ENCODE measurements around the gene NSDHL. TPM values are rescaled to one million over a fixed set of nuclear protein-coding genes. Genes with fewer than 3 reads are reported as not detected.

The NSDHL gene
- total and polyA plus RNA-seq, 7 donors = 6.1 to 32.5 (median 9.9) TPM

DNA sequence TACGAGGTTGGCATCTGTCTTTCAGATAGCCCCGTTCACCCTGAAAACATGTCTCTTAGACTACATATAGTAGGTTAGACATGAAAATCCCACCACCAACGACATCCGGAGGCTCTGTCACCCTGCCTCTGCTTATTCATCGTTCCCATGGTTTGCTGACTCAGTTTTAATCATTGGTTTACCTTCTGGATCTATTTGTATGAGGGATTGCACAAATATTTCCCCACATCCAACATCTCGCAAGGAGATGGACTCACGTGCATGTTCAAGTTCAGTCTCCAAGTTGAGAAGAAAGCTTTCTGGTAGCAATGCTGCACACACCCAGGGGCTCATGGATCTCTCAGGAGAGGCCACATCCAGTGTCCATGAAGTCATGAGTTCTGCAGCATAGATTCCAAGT lies 11.1 kb upstream of the NSDHL start:
- no peak for DNase-seq
- H3K36me3 ChIP-seq = no peaks in the 10 kb centered on the region
- TF ChIP-seq POLR2AphosphoS5 (IDR thresholded peaks at IDR 0.05) = no peak
- TF ChIP-seq CTCF (IDR thresholded peaks at IDR 0.05) = no peak
- intact Hi-C loops (cut with DNase I) = no loop called here
- 88 to 94% methylated on average over 7 of the region's 7 CpGs for WGBS, 2 donors
- H3K9me3 ChIP-seq = no peaks in the 10 kb centered on the region
- H3K4me3 ChIP-seq = no peak overlapping the region
- H3K27ac ChIP-seq = no peak overlapping the region
- no peaks in the 10 kb centered on the region for H3K4me1 ChIP-seq
- H3K27me3 ChIP-seq = no peaks in the 10 kb centered on the region

- TF ChIP-seq POLR2A (IDR thresholded peaks at IDR 0.05) (no peak), CTCF (IDR thresholded peaks at IDR 0.05) (peak in 1 of 4 experiments; percentile 22)
- Histone ChIP-seq H3K36me3 (no peaks in the 10 kb centered on the region), H3K4me1 (no peaks in the 10 kb centered on the region), H3K9me3 (no peaks in the 10 kb centered on the region), H3K27ac (no peak overlapping the region), H3K27me3 (no peaks in the 10 kb centered on the region), H3K4me3 (no peak overlapping the region)
- 38 to 45% methylated on average over 3 of the region's 3 CpGs for WGBS, 2 donors
- intact Hi-C loops (cut with DNase I) = no loop called here
- no peak for DNase-seq
Observed at GRCh38 chrX:152821145-152821765, 9.6 kb upstream of the NSDHL start.

- intact Hi-C loops (cut with DNase I) = no loop called here
- Histone ChIP-seq H3K27ac (no peak overlapping the region), H3K4me1 (no peaks in the 10 kb centered on the region), H3K4me3 (no peak overlapping the region), H3K36me3 (peaks cover 0 to 5% (median 1%) of the 10 kb centered on the region in 4 donors), H3K27me3 (no peaks in the 10 kb centered on the region), H3K9me3 (no peaks in the 10 kb centered on the region)
- 61 to 64% methylated on average over 6 of the region's 6 CpGs for WGBS, 2 donors
- DNase-seq = no peak
- TF ChIP-seq EP300 (IDR thresholded peaks at IDR 0.05) (no peak), POLR2AphosphoS5 (IDR thresholded peaks at IDR 0.05) (no peak), CTCF (IDR thresholded peaks at IDR 0.05) (no peak), POLR2A (IDR thresholded peaks at IDR 0.05) (no peak)
Observed at GRCh38 chrX:152822383-152823086, 8.3 kb upstream of the NSDHL start.

GRCh38 chrX:152823657-152824056 lies 7.2 kb upstream of the NSDHL start:
- Histone ChIP-seq H3K27ac (no peak overlapping the region), H3K4me3 (no peak overlapping the region), H3K9me3 (no peaks in the 10 kb centered on the region), H3K36me3 (peaks cover 0 to 8% (median 1%) of the 10 kb centered on the region in 4 donors), H3K27me3 (no peaks in the 10 kb centered on the region), H3K4me1 (no peaks in the 10 kb centered on the region)
- 58 to 71% methylated on average over 6 of the region's 6 CpGs for WGBS, 2 donors
- intact Hi-C loops (cut with DNase I) = no loop called here
- TF ChIP-seq POLR2AphosphoS5 (IDR thresholded peaks at IDR 0.05) (no peak), POLR2A (IDR thresholded peaks at IDR 0.05) (no peak), EP300 (IDR thresholded peaks at IDR 0.05) (no peak), CTCF (IDR thresholded peaks at IDR 0.05) (no peak)
- no peak for DNase-seq

Measured in sigmoid colon (tissue), 7 donors.